HL-60 (cell line): ENCODE results near the gene ARHGAP33.

ENCODE experiments used
- DNase-seq, 2 experiments: peaks; one replicate each; pipeline ENCODE4 v3.0.0-alpha.2; 2010 to 2020; ENCODE audit warnings: low read depth in 1 of 2, low spot score in 1 of 2
- H3K27ac ChIP-seq: fragments of 250-450 bp; sonication (Bioruptor Pico); replicated peaks from 2 replicates; pipeline ENCODE4 v1.5.1; 2020; ENCODE audit warnings: mild to moderate bottlenecking, moderate library complexity
- H3K27me3 ChIP-seq: fragments of 250-450 bp; sonication (Bioruptor Pico); 2 replicates; pipeline ENCODE4 v1.5.1; 2021; ENCODE audit warnings: mild to moderate bottlenecking, moderate library complexity; ENCODE audit not compliant: insufficient read depth, poor library complexity, severe bottlenecking
- H3K4me3 ChIP-seq: replicated peaks from 2 replicates; pipeline ENCODE4 v1.5.1; 2011; ENCODE audit warnings: mild to moderate bottlenecking, control low read depth, low read length; ENCODE audit not compliant: insufficient read depth
- CTCF ChIP-seq: IDR thresholded peaks from one replicate; pipeline ENCODE4 v1.5.1; 2011; ENCODE audit warnings: low read length, control low read depth, inconsistent platforms; ENCODE audit not compliant: insufficient read depth
- GABPA ChIP-seq: IDR thresholded peaks from 2 replicates; pipeline ENCODE4 v1.6.1; 2012; ENCODE audit warnings: low read depth
- POLR2AphosphoS5 ChIP-seq: IDR thresholded peaks from 2 replicates; pipeline ENCODE4 v1.6.1; 2012; ENCODE audit warnings: low read depth
- REST ChIP-seq: IDR thresholded peaks from 2 replicates; pipeline ENCODE4 v1.6.1; 2012; ENCODE audit warnings: low read depth; ENCODE audit not compliant: insufficient replicate concordance
- SPI1 ChIP-seq: IDR thresholded peaks from 2 replicates; pipeline ENCODE4 v1.6.1; 2012; ENCODE audit warnings: low read depth, mild to moderate bottlenecking, borderline replicate concordance

ARHGAP33 gene

GRCh38 chr19:35733180-35734125, 41.9 kb upstream of the ARHGAP33 start:
- H3K4me3 ChIP-seq, result no peak overlapping the region
- TF ChIP-seq REST, result no peak
- TF ChIP-seq POLR2AphosphoS5, result no peak
- TF ChIP-seq CTCF, result no peak
- no peaks in the 10 kb centered on the region for H3K27me3 ChIP-seq
- no peak for DNase-seq
- no peak overlapping the region for H3K27ac ChIP-seq

- Histone ChIP-seq H3K27me3 (no peaks in the 10 kb centered on the region), H3K27ac (no peak overlapping the region), H3K4me3 (no peak overlapping the region)
- no peak for DNase-seq
- TF ChIP-seq REST (no peak), SPI1 (no peak), CTCF (no peak), POLR2AphosphoS5 (no peak), GABPA (no peak)
Observed at GRCh38 chr19:35734273-35734672, 41.1 kb upstream of the ARHGAP33 start.

- DNase-seq, result no peak
- TF ChIP-seq GABPA (no peak), POLR2AphosphoS5 (no peak), CTCF (no peak), SPI1 (no peak), REST (no peak)
- Histone ChIP-seq H3K27ac (no peak overlapping the region), H3K4me3 (no peak overlapping the region), H3K27me3 (no peaks in the 10 kb centered on the region)
Observed at GRCh38 chr19:35734889-35735288, 40.5 kb upstream of the ARHGAP33 start.
